ENCODE measurements around the gene PLEKHO2. TPM values are rescaled to one million over a fixed set of nuclear protein-coding genes. Genes with fewer than 3 reads are reported as not detected.

PLEKHO2 gene
- total RNA-seq, 4 donors from 2014 or later: 53.0 to 86.6 (median 58.4) TPM

GRCh38 chr15:64901141-64901540 is 59.4 kb downstream of the PLEKHO2 start:
- ATAC-seq (ENCODE audit: low FRiP score): no peak

GRCh38 chr15:64901914-64902313 is 60.2 kb downstream of the PLEKHO2 start:
- ATAC-seq (ENCODE audit: low FRiP score) (no peak), DNase-seq (ENCODE audit: low spot score) (no peak)
- TF ChIP-seq CTCF (IDR thresholded peaks at IDR 0.05): no peak

More at GRCh38 chr15:64901141-64901540, 59.4 kb downstream of the PLEKHO2 start:
- TF ChIP-seq CTCF (IDR thresholded peaks at IDR 0.05): no peak
- no peak for DNase-seq (ENCODE audit: low spot score)

GRCh38 chr15:64902863-64903262 is 61.1 kb downstream of the PLEKHO2 start:
- no peak for DNase-seq (ENCODE audit: low spot score)
- TF ChIP-seq CTCF (IDR thresholded peaks at IDR 0.05): no peak
- ATAC-seq (ENCODE audit: low FRiP score): no peak

- TF ChIP-seq CTCF (IDR thresholded peaks at IDR 0.05): no peak
- ATAC-seq (ENCODE audit: low FRiP score): no peak
- no peak for DNase-seq (ENCODE audit: low spot score)
Measured at GRCh38 chr15:64903326-64903950, 61.7 kb downstream of the PLEKHO2 start.

- TF ChIP-seq CTCF (IDR thresholded peaks at IDR 0.05): no peak
- DNase-seq (ENCODE audit: low spot score) (no peak), ATAC-seq (ENCODE audit: low FRiP score) (no peak)
Measured at GRCh38 chr15:64904189-64904588, 62.5 kb downstream of the PLEKHO2 start.

GRCh38 chr15:64905119-64905831 is 63.6 kb downstream of the PLEKHO2 start:
- peak in 2 of 3 donors; percentile 41 to 70 for TF ChIP-seq CTCF (IDR thresholded peaks at IDR 0.05)
- ATAC-seq (ENCODE audit: low FRiP score): peak; percentile 81
- peak; percentile 67 for DNase-seq (ENCODE audit: low spot score)

GRCh38 chr15:64905941-64906340 is 64.2 kb downstream of the PLEKHO2 start:
- DNase-seq (ENCODE audit: low spot score) (no peak), ATAC-seq (ENCODE audit: low FRiP score) (no peak)
- no peak for TF ChIP-seq CTCF (IDR thresholded peaks at IDR 0.05)
